AG04449 (cell line): ENCODE measurements around the gene NOS2.
"Not testable (repeated sequence)": the region's sequence is repeated elsewhere in the genome, so short reads cannot be mapped to it uniquely, and the experiment has no call there.

Experiments used
- CTCF ChIA-PET: fragments of 350-600 bp; formaldehyde crosslinking; extraction: SDS; loops from one replicate; lab custom pipeline; 2021; ENCODE audit warnings: antibody characterized with exemption; lab: Yijun Ruan, JAX
- POLR2A ChIA-PET: fragments of 400-600, 350-600 bp; formaldehyde crosslinking; extraction: SDS; loops from one replicate; lab custom pipeline; 2020; ENCODE audit warnings: antibody characterized with exemption, inconsistent platforms; lab: Yijun Ruan, JAX
- DNase-seq: peaks from one replicate; pipeline ENCODE4 v3.0.0-alpha.2; 2010; ENCODE audit warnings: low read depth, low spot score
- H3K4me3 ChIP-seq: 2 replicates; pipeline ENCODE4 v1.5.1; 2011; ENCODE audit warnings: low read depth, mild to moderate bottlenecking, control low read depth, low read length
- CTCF ChIP-seq: IDR thresholded peaks from one replicate; pipeline ENCODE4 v1.5.1; 2011; ENCODE audit warnings: mild to moderate bottlenecking, moderate library complexity, low read length, control low read depth, inconsistent platforms; ENCODE audit not compliant: insufficient read depth; ENCODE audit errors: missing control alignments

NOS2 gene

GRCh38 chr17:27800522-27800921 is at the start of gene NOS2:
NOS2 (minus strand) TSS chr17:27800529; CDS start chr17:27798809, 1,720 bp downstream.
- DNase-seq: no peak
- POLR2A ChIA-PET: no interaction called here
- no peak within 1 kb of the TSS for H3K4me3 ChIP-seq
- CTCF ChIA-PET: interaction anchor here (12.4 kb wide), 1 partner anchor 81 kb away, joined by 201 read pairs; no protein-coding TSS in a partner anchor
- TF ChIP-seq CTCF: no peak

GRCh38 chr17:27849474-27850185 is 49.3 kb upstream of the NOS2 start:
- no peak for DNase-seq
- POLR2A ChIA-PET: no interaction called here
- no peak for TF ChIP-seq CTCF
- H3K4me3 ChIP-seq: no peak overlapping the region
- CTCF ChIA-PET: interaction anchor here (0.9 kb wide), 1 partner anchor 44 kb away, joined by 4 read pairs; the partner anchor contains the start of gene LYRM9

- DNase-seq: no peak
- CTCF ChIA-PET: interaction anchor here (0.9 kb wide), 1 partner anchor 45 kb away, joined by 4 read pairs; the partner anchor contains the start of gene LYRM9
- TF ChIP-seq CTCF: no peak
- H3K4me3 ChIP-seq: no peak overlapping the region
- POLR2A ChIA-PET: no interaction called here
Measured at GRCh38 chr17:27848931-27849330, 48.6 kb upstream of the NOS2 start.

- H3K4me3 ChIP-seq, POLR2A ChIA-PET: not testable (repeated sequence)
Measured at GRCh38 chr17:27846808-27847307, 46.5 kb upstream of the NOS2 start.

GRCh38 chr17:27846042-27846655 is 45.8 kb upstream of the NOS2 start:
- no peak overlapping the region for H3K4me3 ChIP-seq
- ChIA-PET CTCF (no interaction called here), POLR2A (no interaction called here)
- no peak for DNase-seq
- no peak for TF ChIP-seq CTCF

More at GRCh38 chr17:27846808-27847307, 46.5 kb upstream of the NOS2 start:
- DNase-seq, CTCF ChIA-PET: not testable (repeated sequence)

GRCh38 chr17:27845264-27846041 is 45.1 kb upstream of the NOS2 start:
- ChIA-PET POLR2A (no interaction called here), CTCF (no interaction called here)
- H3K4me3 ChIP-seq: no peak overlapping the region
- TF ChIP-seq CTCF: no peak
- no peak for DNase-seq
